ENCODE data around the gene ERCC1.

ERCC1 gene

DNA sequence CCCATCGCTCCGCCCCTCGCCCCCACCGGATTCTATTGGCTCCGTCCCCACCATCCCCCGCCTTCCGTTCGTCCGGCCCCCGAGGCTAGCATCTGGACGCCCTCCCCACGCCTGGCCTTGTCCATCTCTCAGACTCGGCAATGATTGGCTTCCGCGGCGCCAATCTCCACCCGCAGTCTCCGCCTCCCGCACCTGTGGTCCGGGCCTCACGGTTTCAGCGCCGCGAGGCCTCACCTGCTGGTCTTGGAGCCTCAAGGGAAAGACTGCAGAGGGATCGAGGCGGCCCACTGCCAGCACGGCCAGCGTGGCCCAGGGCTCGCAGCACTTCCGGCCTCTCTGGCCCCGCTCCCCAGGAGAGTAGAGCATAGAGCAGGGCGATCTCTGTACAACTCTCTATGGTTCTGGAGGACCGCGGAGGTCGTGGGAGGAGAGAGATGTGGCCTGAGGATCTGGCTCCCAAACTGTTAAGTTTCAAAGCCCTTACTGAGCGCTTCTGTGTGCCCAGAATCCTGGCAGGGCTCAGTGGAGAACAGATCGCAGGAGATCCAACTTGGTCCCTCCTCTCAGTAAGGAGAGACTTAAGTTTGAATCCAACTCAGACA, at the start of gene ERCC1:
Gene ERCC1 (minus strand): TSS at position 329 of the 602 bp plus-strand sequence. CDS start 543 bp downstream, outside the sequence.
- peak within 1 kb of the TSS; percentile 93 for H3K27ac Mint-ChIP-seq
- H3K4me3 Mint-ChIP-seq: peak within 1 kb of the TSS; percentile 93
- no peaks in the 10 kb centered on the region for H3K9me3 Mint-ChIP-seq
- peak; percentile 74 for ATAC-seq
- DNase-seq: peak; percentile 94
- H3K27me3 Mint-ChIP-seq: peaks cover 3% of the 10 kb centered on the region
- peaks cover 7% of the 10 kb centered on the region for H3K36me3 Mint-ChIP-seq (ENCODE audit: low read depth)
- peaks cover 68% of the 10 kb centered on the region for H3K4me1 Mint-ChIP-seq

GRCh38 chr19:45473367-45473681, 49.6 kb upstream of the ERCC1 start:
- ATAC-seq (no peak), DNase-seq (no peak)
- H3K4me3 Mint-ChIP-seq: no peak overlapping the region
- peaks cover 24% of the 10 kb centered on the region for H3K27me3 Mint-ChIP-seq
- H3K27ac Mint-ChIP-seq: no peak overlapping the region
- H3K36me3 Mint-ChIP-seq (ENCODE audit: low read depth): peaks cover 28% of the 10 kb centered on the region
- no peaks in the 10 kb centered on the region for H3K9me3 Mint-ChIP-seq
- peaks cover 47% of the 10 kb centered on the region for H3K4me1 Mint-ChIP-seq

GRCh38 chr19:45472563-45473366, 49.0 kb upstream of the ERCC1 start:
- no peaks in the 10 kb centered on the region for H3K9me3 Mint-ChIP-seq
- peaks cover 28% of the 10 kb centered on the region for H3K36me3 Mint-ChIP-seq (ENCODE audit: low read depth)
- H3K4me3 Mint-ChIP-seq: no peak overlapping the region
- DNase-seq (no peak), ATAC-seq (no peak)
- H3K4me1 Mint-ChIP-seq: peaks cover 46% of the 10 kb centered on the region
- H3K27ac Mint-ChIP-seq: no peak overlapping the region
- peaks cover 24% of the 10 kb centered on the region for H3K27me3 Mint-ChIP-seq

DNA sequence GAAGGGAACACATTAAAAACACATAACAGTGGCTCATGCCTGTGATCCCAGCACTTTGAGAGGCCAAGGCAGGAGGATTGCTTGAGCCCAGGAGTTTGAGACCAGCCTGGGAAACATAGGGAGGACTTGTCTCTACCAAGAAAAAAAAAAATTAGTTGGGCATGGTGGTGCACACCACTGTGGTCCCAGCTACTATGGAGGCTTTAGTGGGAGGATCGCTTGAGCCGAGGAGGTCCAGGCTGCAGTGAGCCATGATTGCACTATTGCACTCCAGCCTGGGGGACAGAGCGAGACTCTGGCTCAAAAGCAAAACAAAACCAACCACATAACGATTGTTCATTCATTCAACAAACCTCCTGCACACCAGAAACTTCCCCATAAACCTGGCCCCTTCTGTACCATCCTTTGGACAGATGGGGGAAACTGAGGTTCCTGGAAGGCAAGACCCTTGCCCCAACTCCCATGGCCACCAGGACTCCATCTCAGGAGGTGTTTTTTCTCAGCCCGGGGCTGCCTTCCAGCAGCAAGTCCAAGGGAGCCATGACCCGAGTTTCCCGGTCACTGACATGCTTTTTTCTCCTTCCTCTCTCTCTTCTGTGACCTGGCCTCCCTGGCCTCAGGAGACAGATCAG, 48.3 kb upstream of the ERCC1 start:
- Mint-ChIP-seq H3K27me3 (peaks cover 24% of the 10 kb centered on the region), H3K4me3 (peak overlapping the region; percentile 12), H3K27ac (no peak overlapping the region), H3K9me3 (no peaks in the 10 kb centered on the region), H3K4me1 (peaks cover 45% of the 10 kb centered on the region), H3K36me3 (ENCODE audit: low read depth) (peaks cover 28% of the 10 kb centered on the region)
- no peak for DNase-seq
- ATAC-seq: no peak

DNA sequence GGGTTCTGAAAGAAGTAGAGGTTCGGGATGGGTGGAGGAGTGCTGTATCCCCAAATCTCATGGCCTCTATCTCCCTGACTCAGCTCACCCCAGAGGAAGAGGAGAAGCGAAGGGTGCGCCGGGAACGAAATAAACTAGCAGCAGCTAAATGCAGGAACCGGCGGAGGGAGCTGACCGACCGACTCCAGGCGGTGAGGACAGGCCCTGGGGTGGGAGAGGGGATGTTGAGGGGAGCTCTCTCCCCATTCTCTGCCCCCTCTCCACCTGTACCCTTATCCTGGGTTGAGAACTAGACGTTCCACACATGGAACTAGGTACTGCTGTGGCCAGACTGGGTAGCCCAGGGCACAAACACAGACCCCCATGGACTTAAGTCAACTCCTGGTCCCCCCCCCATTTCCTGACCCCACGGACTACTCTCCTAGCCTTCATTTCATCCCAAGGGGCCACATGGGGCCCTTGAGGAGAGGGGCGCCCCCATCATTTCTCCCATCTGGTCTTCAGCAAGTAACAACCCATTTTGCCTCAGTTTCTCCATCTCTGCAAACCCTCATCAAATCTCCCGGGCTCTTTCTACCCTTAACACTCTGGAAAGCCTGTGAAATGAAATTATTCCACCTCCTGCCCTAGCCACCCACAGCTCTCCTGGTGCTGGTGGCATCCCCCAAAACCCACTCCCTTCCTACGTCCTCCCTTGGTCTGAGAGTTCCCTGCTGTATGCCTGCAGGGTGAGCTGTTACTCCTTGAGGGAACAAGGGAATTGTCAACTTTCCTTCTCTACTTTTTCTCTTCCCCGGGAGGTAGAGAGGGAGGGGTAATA, 47.6 kb upstream of the ERCC1 start:
- peaks cover 28% of the 10 kb centered on the region for H3K36me3 Mint-ChIP-seq (ENCODE audit: low read depth)
- peaks cover 19% of the 10 kb centered on the region for H3K27me3 Mint-ChIP-seq
- peak overlapping the region; percentile 86 for H3K4me3 Mint-ChIP-seq
- H3K4me1 Mint-ChIP-seq: peaks cover 41% of the 10 kb centered on the region
- DNase-seq (no peak), ATAC-seq (no peak)
- no peaks in the 10 kb centered on the region for H3K9me3 Mint-ChIP-seq
- H3K27ac Mint-ChIP-seq: no peak overlapping the region

- Mint-ChIP-seq H3K9me3 (no peaks in the 10 kb centered on the region), H3K27ac (no peak overlapping the region), H3K36me3 (ENCODE audit: low read depth) (peaks cover 28% of the 10 kb centered on the region), H3K27me3 (peaks cover 19% of the 10 kb centered on the region), H3K4me1 (peaks cover 41% of the 10 kb centered on the region), H3K4me3 (peak overlapping the region; percentile 86)
- ATAC-seq: no peak
- DNase-seq: no peak
Observed at GRCh38 chr19:45470762-45471081, 47.0 kb upstream of the ERCC1 start.

GRCh38 chr19:45469945-45470761, 46.4 kb upstream of the ERCC1 start:
- peaks cover 28% of the 10 kb centered on the region for H3K36me3 Mint-ChIP-seq (ENCODE audit: low read depth)
- H3K4me1 Mint-ChIP-seq: peaks cover 40% of the 10 kb centered on the region

DNA sequence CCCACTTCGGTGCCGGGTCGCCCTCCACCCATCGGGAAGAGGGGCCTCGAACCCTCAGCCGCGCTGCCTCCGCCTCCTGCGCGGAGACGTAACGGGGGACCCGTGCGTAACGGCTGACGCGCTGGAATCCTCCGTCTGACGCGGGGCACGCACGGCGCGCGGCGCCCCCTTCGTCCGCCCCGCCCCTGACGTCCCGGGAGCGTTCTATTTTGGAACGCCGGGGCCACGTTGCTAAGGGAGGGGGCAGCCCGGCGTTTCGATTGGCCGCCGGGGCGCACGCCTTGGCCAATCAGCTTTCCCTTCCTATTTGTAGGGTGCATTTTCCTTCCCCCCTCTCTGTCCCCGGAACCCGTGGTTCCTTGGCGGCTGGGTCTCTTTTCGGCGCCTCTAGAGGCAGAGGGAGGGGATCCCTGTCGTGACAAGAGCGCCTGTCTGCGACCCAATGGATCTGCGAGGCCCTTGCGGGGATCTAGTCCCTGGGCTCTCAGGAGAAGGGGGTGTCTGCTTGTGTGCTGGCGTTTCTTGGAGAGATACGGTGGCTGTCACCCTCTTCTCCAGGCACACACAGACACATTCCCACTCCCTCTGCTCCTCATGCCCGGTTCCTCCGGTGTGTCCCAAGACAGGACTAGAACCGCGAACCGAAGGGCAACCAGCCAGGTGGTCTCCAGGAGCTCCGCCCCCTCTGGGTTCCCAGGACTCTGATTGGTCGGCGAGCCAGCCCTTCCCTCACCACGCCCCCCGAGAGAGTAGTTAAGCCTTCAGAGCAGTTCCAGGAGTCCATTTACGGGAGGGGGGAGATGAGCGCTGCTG, 45.6 kb upstream of the ERCC1 start:
- H3K9me3 Mint-ChIP-seq: no peaks in the 10 kb centered on the region
- peaks cover 38% of the 10 kb centered on the region for H3K4me1 Mint-ChIP-seq
- peak overlapping the region; percentile 92 for H3K27ac Mint-ChIP-seq
- H3K27me3 Mint-ChIP-seq: peaks cover 23% of the 10 kb centered on the region
- peaks cover 27% of the 10 kb centered on the region for H3K36me3 Mint-ChIP-seq (ENCODE audit: low read depth)
- H3K4me3 Mint-ChIP-seq: peak overlapping the region; percentile 86
- DNase-seq (peak; percentile 95), ATAC-seq (peak; percentile 80)

More at GRCh38 chr19:45469945-45470761, 46.4 kb upstream of the ERCC1 start:
- peak overlapping the region; percentile 86 for H3K4me3 Mint-ChIP-seq
- H3K27ac Mint-ChIP-seq: peak overlapping the region; percentile 92
- H3K27me3 Mint-ChIP-seq: peaks cover 23% of the 10 kb centered on the region
- ATAC-seq (no peak), DNase-seq (peak; percentile 40)
- H3K9me3 Mint-ChIP-seq: no peaks in the 10 kb centered on the region

GRCh38 chr19:45468803-45469131, 45.0 kb upstream of the ERCC1 start:
- peaks cover 38% of the 10 kb centered on the region for H3K4me1 Mint-ChIP-seq
- DNase-seq: no peak
- peak overlapping the region; percentile 86 for H3K4me3 Mint-ChIP-seq
- ATAC-seq: peak; percentile 58
- H3K27me3 Mint-ChIP-seq: peaks cover 22% of the 10 kb centered on the region
- no peaks in the 10 kb centered on the region for H3K9me3 Mint-ChIP-seq
- peak overlapping the region; percentile 92 for H3K27ac Mint-ChIP-seq
- H3K36me3 Mint-ChIP-seq (ENCODE audit: low read depth): peaks cover 23% of the 10 kb centered on the region

GRCh38 chr19:45468159-45468651, 44.5 kb upstream of the ERCC1 start:
- DNase-seq (peak; percentile 49), ATAC-seq (no peak)
- peaks cover 38% of the 10 kb centered on the region for H3K4me1 Mint-ChIP-seq
- no peaks in the 10 kb centered on the region for H3K9me3 Mint-ChIP-seq
- H3K36me3 Mint-ChIP-seq (ENCODE audit: low read depth): peaks cover 23% of the 10 kb centered on the region
- H3K27me3 Mint-ChIP-seq: peaks cover 18% of the 10 kb centered on the region
- H3K27ac Mint-ChIP-seq: peak overlapping the region; percentile 92
- H3K4me3 Mint-ChIP-seq: peak overlapping the region; percentile 86

GRCh38 chr19:45467456-45468158, 43.9 kb upstream of the ERCC1 start, which contains the start of gene FOSB:
FOSB (plus strand) TSS chr19:45467996; CDS start chr19:45468587, 591 bp downstream.
- H3K36me3 Mint-ChIP-seq (ENCODE audit: low read depth): peaks cover 19% of the 10 kb centered on the region
- H3K9me3 Mint-ChIP-seq: no peaks in the 10 kb centered on the region
- H3K4me1 Mint-ChIP-seq: peaks cover 36% of the 10 kb centered on the region
- peak within 1 kb of the TSS; percentile 92 for H3K27ac Mint-ChIP-seq
- H3K27me3 Mint-ChIP-seq: peaks cover 14% of the 10 kb centered on the region
- DNase-seq (peak; percentile 93), ATAC-seq (peak; percentile 3)
- H3K4me3 Mint-ChIP-seq: peak within 1 kb of the TSS; percentile 86

GRCh38 chr19:45467115-45467455, 43.4 kb upstream of the ERCC1 start:
- Mint-ChIP-seq H3K36me3 (ENCODE audit: low read depth) (peaks cover 19% of the 10 kb centered on the region), H3K9me3 (no peaks in the 10 kb centered on the region), H3K4me1 (peaks cover 36% of the 10 kb centered on the region), H3K27me3 (peaks cover 13% of the 10 kb centered on the region), H3K27ac (peak overlapping the region; percentile 49), H3K4me3 (peak overlapping the region; percentile 86)
- ATAC-seq: no peak
- DNase-seq: no peak

All from activated naive CD8-positive, alpha-beta T cell treated with anti-CD3 and anti-CD28 coated beads, Interleukin-2, amount 50 U/mL, for 24 hours (primary cell).